Aorta (tissue), 5 donors: Measurements from ENCODE around the gene EDC3. TPM values are rescaled to one million over a fixed set of nuclear protein-coding genes. Genes with fewer than 3 reads are reported as not detected.
"Not testable (repeated sequence)": the region's sequence is repeated elsewhere in the genome, so short reads cannot be mapped to it uniquely, and the experiment has no call there.

Experiments used
- ATAC-seq: fragments of 200-7000 bp; cut with Tn5 transposase; one replicate; pipeline ENCODE4 v1.9.1; 2022; ENCODE audit warnings: moderate library complexity; ENCODE audit not compliant: low FRiP score
- DNase-seq, 2 donors: peaks; one replicate each; pipeline ENCODE4 v3.0.0-alpha.2; 2020
- H3K27ac ChIP-seq, 2 donors: one replicate each; pipeline ENCODE4 v1.5.1; 2013; ENCODE audit warnings: low read length in 2 of 2, mild to moderate bottlenecking in 2 of 2, moderate library complexity in 2 of 2, control low read depth in 1 of 2, inconsistent platforms in 1 of 2, low read depth in 1 of 2
- H3K27me3 ChIP-seq, 2 donors: one replicate each; pipeline ENCODE4 v1.6.1; 2013; ENCODE audit warnings: control low read depth in 1 of 2, low read length in 1 of 2, mild to moderate bottlenecking in 1 of 2, moderate library complexity in 1 of 2; ENCODE audit not compliant: insufficient read depth in 2 of 2, control insufficient read depth in 1 of 2
- H3K36me3 ChIP-seq, 2 donors: one replicate each; pipeline ENCODE4 v1.6.1; 2013; ENCODE audit warnings: control low read depth in 1 of 2, low read length in 1 of 2, mild to moderate bottlenecking in 1 of 2; ENCODE audit not compliant: insufficient read depth in 2 of 2, control insufficient read depth in 1 of 2
- H3K4me1 ChIP-seq, 2 donors: one replicate each; pipeline ENCODE4 v1.6.1; 2013; ENCODE audit warnings: low read length in 2 of 2, control low read depth in 1 of 2, mild to moderate bottlenecking in 1 of 2, moderate library complexity in 1 of 2; ENCODE audit not compliant: insufficient read depth in 2 of 2, control insufficient read depth in 1 of 2
- H3K4me3 ChIP-seq, 2 donors: one replicate each; pipeline ENCODE4 v1.5.1; 2013; ENCODE audit warnings: low read length in 2 of 2, control low read depth in 1 of 2, mild to moderate bottlenecking in 1 of 2
- H3K9me3 ChIP-seq: one replicate; pipeline ENCODE4 v1.6.1; 2013; ENCODE audit warnings: mild to moderate bottlenecking, low read length; ENCODE audit not compliant: control insufficient read depth
- WGBS, 2 donors: extraction: QIAGEN DNeasy Blood & Tissue Kit; methylation state at CpG; one replicate each; pipeline ENCODE4 v1.1.7; 2013; 5-methylcytosine and 5-hydroxymethylcytosine counted together
- intact Hi-C, 2 donors: fragments of 100-400 bp; cut with DNase I; formaldehyde crosslinking; loops; one replicate each; pipeline versions ENCODE4 v1.14.2 to v1.15.0; 2022
- polyA plus RNA-seq, 2 donors: library from polyadenylated mRNA; stranded (reverse); fragments of 200-250 nt; gene quantifications; one replicate each; pipeline ENCODE4 v1.2.3, GENCODE V29; 2013
- total RNA-seq, 2 donors: library from RNA; stranded (reverse); fragmentation: NEBNext Ultra II Directional; extraction: Animal tissue kit (Norgen Biotek cat#: 25700); gene quantifications; one replicate each; pipeline ENCODE4 v1.2.1, GENCODE V29; 2021
- donor health status: healthy with polysubstance abuse.
- donor health status: Bipolar disorder and iron deficiency.
- donor health status: DM: no; HTN: no; CAD: no.
- donor health status: DM: no; HTN: no; CAD: no.
- donor health status: DM: yes; HTN: yes; CAD: no.

Gene EDC3
- total and polyA plus RNA-seq, 4 donors, result 13.4 to 30.8 (median 24.2) TPM

GRCh38 chr15:74605795-74606150 lies 90.1 kb downstream of the EDC3 start:
- DNase-seq, result no peak
- no peaks in the 10 kb centered on the region for H3K9me3 ChIP-seq
- H3K4me3 ChIP-seq, result no peak overlapping the region
- no peaks in the 10 kb centered on the region for H3K36me3 ChIP-seq
- H3K4me1 ChIP-seq, result no peaks in the 10 kb centered on the region
- H3K27ac ChIP-seq, result no peak overlapping the region
- H3K27me3 ChIP-seq, result no peaks in the 10 kb centered on the region
- intact Hi-C loops, result no loop called here
- 76 to 80% methylated on average over 1 of the region's 1 CpG for WGBS, 2 donors
- ATAC-seq, result no peak

DNA sequence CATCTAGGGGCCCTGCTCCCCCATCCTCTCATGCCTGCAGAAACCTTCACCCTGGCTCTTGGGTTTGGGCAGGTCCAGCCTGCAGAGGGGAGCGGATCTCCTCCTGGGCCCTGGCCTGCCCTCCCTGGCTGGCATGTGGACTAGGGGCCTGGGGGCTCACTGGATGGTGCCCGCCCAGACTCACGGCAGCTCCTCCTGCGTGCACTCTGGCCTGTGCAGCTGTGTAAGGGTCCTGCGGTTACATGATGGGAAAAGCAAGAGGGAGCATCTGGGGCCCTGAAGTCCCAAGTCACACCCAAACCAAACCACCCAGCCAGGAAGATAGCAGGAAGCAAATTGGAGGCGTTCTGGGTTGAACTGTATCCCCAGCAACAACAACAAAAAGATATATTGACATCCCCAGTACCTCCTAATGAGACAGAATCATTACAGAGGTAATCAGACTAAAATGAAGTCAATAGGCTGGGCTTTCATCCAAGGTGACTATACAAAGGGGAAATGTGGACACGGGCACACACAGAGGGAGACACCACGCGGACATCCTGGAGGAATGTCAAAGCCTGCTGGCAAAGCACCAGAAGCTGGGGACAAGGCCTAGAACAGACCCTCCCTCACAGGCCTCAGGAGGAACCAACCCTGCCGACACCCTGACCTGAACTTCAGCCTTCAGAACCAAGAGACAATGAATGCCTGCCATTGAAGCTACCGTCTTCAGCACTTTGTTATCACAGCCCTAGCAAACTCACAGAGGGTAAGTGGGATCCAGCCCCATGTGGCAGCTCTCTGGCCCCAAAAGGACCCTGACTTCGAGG lies 90.6 kb downstream of the EDC3 start:
- DNase-seq (no peak), ATAC-seq (no peak)
- 82% methylated on average over 12 of the region's 12 CpGs for WGBS, 2 donors
- intact Hi-C loops, result no loop called here
- Histone ChIP-seq H3K36me3 (no peaks in the 10 kb centered on the region), H3K27me3 (no peaks in the 10 kb centered on the region), H3K27ac (no peak overlapping the region), H3K4me3 (no peak overlapping the region), H3K4me1 (no peaks in the 10 kb centered on the region), H3K9me3 (no peaks in the 10 kb centered on the region)

GRCh38 chr15:74603789-74604705 lies 91.8 kb downstream of the EDC3 start:
- ATAC-seq, result no peak
- Histone ChIP-seq H3K9me3 (no peaks in the 10 kb centered on the region), H3K27ac (no peak overlapping the region), H3K4me3 (no peak overlapping the region), H3K27me3 (no peaks in the 10 kb centered on the region), H3K36me3 (no peaks in the 10 kb centered on the region), H3K4me1 (no peaks in the 10 kb centered on the region)
- WGBS, 2 donors, result 87 to 90% methylated on average over 11 of the region's 11 CpGs
- no peak for DNase-seq
- intact Hi-C loops, result no loop called here

DNA sequence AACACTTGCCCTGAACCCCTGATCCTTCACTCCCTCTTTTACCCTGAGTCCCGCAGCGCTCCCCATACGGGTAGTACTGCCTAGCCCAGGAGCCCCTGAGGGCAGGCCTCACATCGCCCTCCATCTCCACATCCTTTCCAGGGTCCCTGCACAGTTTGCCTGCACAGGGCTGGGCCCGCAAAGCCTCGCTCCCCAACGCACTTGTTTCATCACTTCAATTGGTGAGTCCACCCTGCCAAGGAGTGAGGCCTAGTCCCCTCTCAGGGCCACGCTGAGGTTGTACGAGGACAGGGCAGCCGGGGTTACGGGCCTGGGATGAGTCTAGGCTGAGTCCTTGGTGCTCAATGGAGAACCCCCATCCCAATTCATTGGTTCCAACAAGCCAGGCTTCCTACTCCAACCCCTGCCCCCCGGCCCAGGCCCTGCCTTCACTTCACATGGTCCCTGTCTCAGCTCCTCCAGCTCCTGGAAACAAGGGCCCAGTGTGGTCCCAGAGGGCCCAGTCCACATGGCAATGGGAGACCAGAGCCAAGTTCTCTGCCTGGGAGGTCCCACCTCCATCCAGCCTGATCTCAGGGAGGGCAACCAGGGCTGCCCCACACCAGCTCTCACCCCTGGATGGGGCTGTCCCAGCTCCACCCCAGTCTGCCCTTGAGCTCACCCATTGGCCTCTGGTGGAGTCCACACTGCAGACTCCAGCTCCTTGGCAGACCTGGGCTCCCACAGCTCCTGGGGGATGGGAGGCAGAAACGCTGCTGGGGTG lies 92.6 kb downstream of the EDC3 start:
- Histone ChIP-seq H3K9me3 (no peaks in the 10 kb centered on the region), H3K4me1 (no peaks in the 10 kb centered on the region), H3K4me3 (no peak overlapping the region), H3K36me3 (no peaks in the 10 kb centered on the region), H3K27ac (no peak overlapping the region), H3K27me3 (no peaks in the 10 kb centered on the region)
- DNase-seq, result no peak
- 87 to 92% methylated on average over 13 of the region's 13 CpGs for WGBS, 2 donors
- ATAC-seq, result no peak
- intact Hi-C loops, result no loop called here

- Histone ChIP-seq H3K27me3 (no peaks in the 10 kb centered on the region), H3K9me3 (no peaks in the 10 kb centered on the region), H3K27ac (no peak overlapping the region), H3K36me3 (no peaks in the 10 kb centered on the region), H3K4me3 (peak overlapping the region in 1 of 2 donors; percentile 33), H3K4me1 (no peaks in the 10 kb centered on the region)
- intact Hi-C loops, result no loop called here
- ATAC-seq (no peak), DNase-seq (no peak)
- WGBS, 2 donors, result 74 to 78% methylated on average over 15 of the region's 15 CpGs
These were observed 96.7 kb downstream of the EDC3 start for GRCh38 chr15:74599156-74599555.

- peak overlapping the region in 1 of 2 donors; percentile 3 for H3K27ac ChIP-seq
- intact Hi-C loops, result no loop called here
- H3K4me3 ChIP-seq, result peak overlapping the region; percentile 22 to 33
- H3K4me1 ChIP-seq, result no peaks in the 10 kb centered on the region
- DNase-seq, result peak; percentile 96 to 97
- H3K36me3 ChIP-seq, result no peaks in the 10 kb centered on the region
- ATAC-seq, result peak; percentile 97
- H3K9me3 ChIP-seq, result no peaks in the 10 kb centered on the region
- 1% methylated on average over 26 of the region's 26 CpGs for WGBS, 2 donors
- H3K27me3 ChIP-seq, result no peaks in the 10 kb centered on the region
These were observed 97.5 kb downstream of the EDC3 start for GRCh38 chr15:74598126-74598842.

DNA sequence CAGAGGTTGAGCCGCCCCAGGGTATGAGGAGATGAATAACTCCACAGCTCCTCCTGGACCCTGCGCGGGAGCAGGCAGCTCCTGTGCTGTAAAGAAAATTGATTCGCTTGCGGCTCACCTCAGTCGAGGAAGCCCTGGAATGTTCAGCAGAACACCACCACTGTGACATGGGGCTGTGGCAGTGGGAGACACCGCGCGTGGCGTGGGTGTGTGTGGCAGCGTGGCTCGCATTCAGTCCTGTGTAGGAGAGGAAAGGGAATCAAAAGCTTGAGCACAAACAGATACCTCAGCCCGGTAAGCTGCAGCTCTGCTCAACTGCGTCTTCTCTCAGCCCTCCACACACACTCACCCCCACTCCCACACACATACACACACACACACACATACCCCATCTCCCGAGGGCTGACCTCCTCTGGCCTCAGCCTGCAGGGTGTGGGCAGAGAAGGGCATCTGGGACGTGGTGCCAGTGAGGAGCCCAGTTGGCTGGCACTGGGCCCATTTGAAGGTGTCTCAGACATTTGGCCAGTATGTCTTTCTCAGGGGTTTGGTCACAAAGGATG lies 98.6 kb downstream of the EDC3 start:
- H3K4me1 ChIP-seq, H3K9me3 ChIP-seq, H3K36me3 ChIP-seq, ATAC-seq, H3K27ac ChIP-seq, H3K4me3 ChIP-seq, DNase-seq, intact Hi-C loops, H3K27me3 ChIP-seq: not testable (repeated sequence)
- 84 to 87% methylated on average over 15 to 16 of the region's 16 CpGs for WGBS, 2 donors

DNA sequence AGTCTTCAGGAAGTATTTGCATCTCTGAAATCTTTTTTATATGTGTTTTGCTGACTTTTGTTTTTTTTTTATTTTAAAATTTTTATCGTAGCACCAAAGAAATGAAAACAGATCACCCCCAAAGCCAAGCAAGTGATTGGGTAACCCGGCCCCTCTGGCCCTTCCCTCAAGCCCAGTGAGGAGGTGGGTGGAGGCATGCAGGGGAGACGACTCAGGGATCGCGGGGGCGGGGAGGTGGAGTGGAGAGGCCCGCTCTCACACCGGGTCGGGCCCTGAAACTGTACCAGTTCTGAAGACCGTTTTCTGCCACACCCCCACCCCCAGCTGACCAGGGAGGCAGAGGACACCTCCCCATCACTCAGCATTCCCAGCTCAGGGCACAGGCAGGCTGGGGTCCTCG lies 99.1 kb downstream of the EDC3 start:
- intact Hi-C loops, H3K4me1 ChIP-seq, H3K4me3 ChIP-seq, H3K36me3 ChIP-seq, ATAC-seq, H3K27me3 ChIP-seq, DNase-seq, H3K27ac ChIP-seq, H3K9me3 ChIP-seq: not testable (repeated sequence)
- WGBS, 2 donors, result 76 to 79% methylated on average over 10 of the region's 11 CpGs
